CD4-positive, alpha-beta T cell (primary cell): ENCODE results near the gene DNAJC13. TPM values are rescaled to one million over a fixed set of nuclear protein-coding genes. Genes with fewer than 3 reads are reported as not detected.

ENCODE experiments used
- ATAC-seq: fragments of 200-7000 bp; cut with Tn5 transposase; one replicate; pipeline ENCODE4 v1.10.0; 2022; ENCODE audit warnings: mild to moderate bottlenecking; ENCODE audit not compliant: poor library complexity
- CTCF ChIA-PET: fragments of 350-600 bp; sonication (Branson Sonifier 250); formaldehyde crosslinking; loops from one replicate; lab custom pipeline; 2021; ENCODE audit warnings: antibody characterized with exemption, inconsistent platforms; lab: Charles Lee
- POLR2A ChIA-PET: fragments of 350-600 bp; sonication (Branson Sonifier 250); formaldehyde crosslinking; loops from one replicate; lab custom pipeline; 2021; ENCODE audit warnings: antibody characterized with exemption, inconsistent platforms; lab: Charles Lee
- DNase-seq, 14 experiments: peaks; one replicate each; pipeline ENCODE4 v3.0.0-alpha.2; 2013 to 2020; ENCODE audit warnings: mixed read lengths in 2 of 14
- H3K27ac ChIP-seq, 2 donors: one replicate each; pipeline versions ENCODE4 v1.5.1 to v1.7.0; 2013; ENCODE audit warnings: low read length in 2 of 2, low read depth in 1 of 2, mild to moderate bottlenecking in 1 of 2
- H3K27me3 ChIP-seq, 2 experiments: 1 replicate in 1 of 2; 2 replicates in 1 of 2; pipeline versions ENCODE4 v1.6.1 to v1.7.0; 2013; ENCODE audit warnings: low read length in 2 of 2, control low read depth in 1 of 2, mild to moderate bottlenecking in 1 of 2, moderate library complexity in 1 of 2; ENCODE audit not compliant: insufficient read depth in 2 of 2, control insufficient read depth in 1 of 2
- H3K36me3 ChIP-seq: one replicate; pipeline ENCODE4 v1.6.1; 2013; ENCODE audit warnings: low read length, control low read depth; ENCODE audit not compliant: insufficient read depth
- H3K4me1 ChIP-seq: one replicate; pipeline ENCODE4 v1.6.1; 2013; ENCODE audit warnings: low read length, control low read depth; ENCODE audit not compliant: insufficient read depth
- H3K4me3 ChIP-seq: one replicate; pipeline ENCODE4 v1.5.1; 2013; ENCODE audit warnings: mild to moderate bottlenecking, low read length, moderate library complexity
- H3K9me3 ChIP-seq, 2 experiments: 1 replicate in 1 of 2; 2 replicates in 1 of 2; pipeline versions ENCODE4 v1.6.1 to v1.7.0; 2013; ENCODE audit warnings: low read length in 2 of 2, mild to moderate bottlenecking in 2 of 2, control low read depth in 1 of 2, moderate library complexity in 1 of 2; ENCODE audit not compliant: control insufficient read depth in 1 of 2, insufficient read depth in 1 of 2
- H3K27ac Mint-ChIP-seq: one replicate; pipeline ENCODE4 v1.8.0; 2020; ENCODE audit warnings: mixed read lengths
- H3K27me3 Mint-ChIP-seq: one replicate; pipeline ENCODE4 v1.8.0; 2021; ENCODE audit warnings: mixed read lengths
- H3K36me3 Mint-ChIP-seq: one replicate; pipeline ENCODE4 v1.8.0; 2021; ENCODE audit warnings: low read depth, mixed read lengths
- H3K4me1 Mint-ChIP-seq: one replicate; pipeline ENCODE4 v1.8.0; 2021; ENCODE audit warnings: low read depth, mixed read lengths
- H3K4me3 Mint-ChIP-seq: one replicate; pipeline ENCODE4 v1.8.0; 2020; ENCODE audit warnings: mild to moderate bottlenecking, mixed read lengths
- H3K9me3 Mint-ChIP-seq: one replicate; pipeline ENCODE4 v1.8.0; 2020; ENCODE audit warnings: mixed read lengths
- intact Hi-C, 2 experiments: fragments of 100-400 bp; cut with DNase I in 1 of 2; cut with micrococcal nuclease in 1 of 2; formaldehyde crosslinking; loops; one replicate each; pipeline versions ENCODE4 v1.15.1 to v1.9.0; 2023 to 2025; cut with DNase I, micrococcal nuclease
- total RNA-seq, 174 experiments: library from RNA in 2 of 174; stranded (reverse) in 2 of 174; gene quantifications; one replicate each; pipeline ENCODE4 v1.2.3 and lab custom pipeline; 2021 to 2026
- TF ChIP-seq, protein P1 (sequence below): fragments of 200-600 bp; IDR thresholded peaks from one replicate; pipeline ENCODE4 v1.8.0; 2022; ENCODE audit warnings: antibody characterized with exemption, mild to moderate bottlenecking

DNAJC13 gene
- total RNA-seq, 2 experiments from 2014 or later: 13.5 to 14.3 TPM

DNA sequence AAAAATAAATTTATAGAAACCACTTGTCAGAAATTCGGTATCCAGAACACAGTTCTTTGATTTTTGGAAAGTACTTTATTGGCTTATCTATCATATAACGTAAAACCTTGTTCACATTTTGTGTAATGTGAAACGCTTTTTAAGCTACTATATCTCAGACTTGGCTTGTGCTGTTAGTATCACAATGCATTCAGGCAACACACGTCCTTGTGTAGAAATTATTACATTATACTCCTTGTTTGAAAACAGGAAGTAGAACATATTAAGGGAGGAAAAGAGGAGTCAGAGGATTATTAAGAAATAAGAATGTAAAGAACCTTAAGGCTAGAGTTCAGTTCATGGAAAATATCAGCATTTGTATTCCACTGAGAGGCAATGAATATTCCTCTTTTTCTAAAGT lies 1.6 kb downstream of the DNAJC13 start:
- POLR2A ChIA-PET: no interaction called here
- H3K27ac ChIP-seq: no peak overlapping the region

DNA sequence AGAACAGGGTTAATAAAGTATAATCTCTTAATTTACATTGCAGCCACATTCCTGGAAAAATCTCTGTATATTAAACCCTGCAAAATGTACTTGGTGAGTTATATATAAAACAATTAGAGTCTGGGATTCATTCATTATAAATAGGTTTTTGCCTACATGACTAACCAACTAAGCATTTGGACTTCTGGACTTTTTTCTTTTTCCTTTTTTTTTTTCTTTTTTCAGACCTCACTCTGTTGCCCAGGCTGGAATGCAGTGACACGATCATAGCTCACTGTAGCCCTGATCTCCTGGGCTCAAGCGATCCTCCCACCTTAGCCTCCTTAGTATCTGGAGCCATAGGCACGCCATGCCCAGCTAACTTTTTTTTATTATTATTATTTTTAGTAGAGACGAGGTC lies 4.5 kb downstream of the DNAJC13 start:
- CTCF ChIA-PET: no interaction called here
- intact Hi-C loops: no loop called here
- no peaks in the 10 kb centered on the region for H3K27me3 ChIP-seq
- ATAC-seq (no peak), DNase-seq (no peak)
- POLR2A ChIA-PET: no interaction called here
- no peaks in the 10 kb centered on the region for H3K9me3 ChIP-seq
- peaks cover 37% of the 10 kb centered on the region for H3K36me3 Mint-ChIP-seq
- TF ChIP-seq, protein P1, sequence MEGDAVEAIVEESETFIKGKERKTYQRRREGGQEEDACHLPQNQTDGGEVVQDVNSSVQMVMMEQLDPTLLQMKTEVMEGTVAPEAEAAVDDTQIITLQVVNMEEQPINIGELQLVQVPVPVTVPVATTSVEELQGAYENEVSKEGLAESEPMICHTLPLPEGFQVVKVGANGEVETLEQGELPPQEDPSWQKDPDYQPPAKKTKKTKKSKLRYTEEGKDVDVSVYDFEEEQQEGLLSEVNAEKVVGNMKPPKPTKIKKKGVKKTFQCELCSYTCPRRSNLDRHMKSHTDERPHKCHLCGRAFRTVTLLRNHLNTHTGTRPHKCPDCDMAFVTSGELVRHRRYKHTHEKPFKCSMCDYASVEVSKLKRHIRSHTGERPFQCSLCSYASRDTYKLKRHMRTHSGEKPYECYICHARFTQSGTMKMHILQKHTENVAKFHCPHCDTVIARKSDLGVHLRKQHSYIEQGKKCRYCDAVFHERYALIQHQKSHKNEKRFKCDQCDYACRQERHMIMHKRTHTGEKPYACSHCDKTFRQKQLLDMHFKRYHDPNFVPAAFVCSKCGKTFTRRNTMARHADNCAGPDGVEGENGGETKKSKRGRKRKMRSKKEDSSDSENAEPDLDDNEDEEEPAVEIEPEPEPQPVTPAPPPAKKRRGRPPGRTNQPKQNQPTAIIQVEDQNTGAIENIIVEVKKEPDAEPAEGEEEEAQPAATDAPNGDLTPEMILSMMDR: no peak
- peaks cover 8% of the 10 kb centered on the region for H3K36me3 ChIP-seq
- H3K4me3 Mint-ChIP-seq: no peak overlapping the region
- H3K4me1 ChIP-seq: peaks cover 9% of the 10 kb centered on the region
- no peaks in the 10 kb centered on the region for H3K27me3 Mint-ChIP-seq
- H3K4me3 ChIP-seq: no peak overlapping the region
- H3K4me1 Mint-ChIP-seq: peaks cover 67% of the 10 kb centered on the region
- no peaks in the 10 kb centered on the region for H3K9me3 Mint-ChIP-seq
- H3K27ac Mint-ChIP-seq: no peak overlapping the region
- H3K27ac ChIP-seq: no peak overlapping the region

More for the DNA sequence above, 1.6 kb downstream of the DNAJC13 start:
- peak overlapping the region; percentile 97 for H3K4me3 Mint-ChIP-seq
- Histone ChIP-seq H3K36me3 (peaks cover 3% of the 10 kb centered on the region), H3K27me3 (no peaks in the 10 kb centered on the region), H3K4me1 (peaks cover 12% of the 10 kb centered on the region), H3K4me3 (peak overlapping the region; percentile 91), H3K9me3 (no peaks in the 10 kb centered on the region)
- peak overlapping the region; percentile 91 for H3K27ac Mint-ChIP-seq
- peaks cover 33% of the 10 kb centered on the region for H3K36me3 Mint-ChIP-seq
- CTCF ChIA-PET: interaction anchor here (1.1 kb wide), 1 partner anchor 20 kb away, joined by 3 read pairs; no protein-coding TSS in a partner anchor
- no peaks in the 10 kb centered on the region for H3K27me3 Mint-ChIP-seq
- TF ChIP-seq, protein P1: no peak
- ATAC-seq (no peak), DNase-seq (no peak)
- H3K4me1 Mint-ChIP-seq: peaks cover 50% of the 10 kb centered on the region
- H3K9me3 Mint-ChIP-seq: no peaks in the 10 kb centered on the region
- intact Hi-C loops: loop anchor here in 1 of 2 experiments (5.0 to 10.0 kb wide), 6 partner anchors 243 to 1527 kb away; partner anchors contain the start of genes ASTE1, ATP2C1, MRPL3 and NEK11

DNA sequence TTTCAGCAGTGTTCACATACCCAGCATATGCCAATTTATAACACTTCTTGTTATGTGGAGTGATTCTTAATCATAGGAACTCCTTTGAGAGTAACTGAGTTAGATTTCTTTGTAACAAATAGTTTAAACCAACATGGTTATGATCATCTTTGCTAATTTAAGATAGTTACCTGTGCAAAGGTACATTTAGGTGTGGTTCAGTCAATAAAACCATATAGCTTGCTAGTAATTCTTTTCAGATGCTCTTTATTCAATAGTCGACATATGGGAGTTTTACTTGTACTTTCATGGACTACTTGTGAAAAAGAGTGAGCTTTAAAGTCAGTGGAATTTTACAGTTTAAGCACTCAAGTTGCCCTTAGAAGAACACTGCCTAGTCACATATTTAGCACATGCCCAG lies 5.2 kb downstream of the DNAJC13 start:
- H3K36me3 ChIP-seq: peaks cover 8% of the 10 kb centered on the region
- ChIA-PET POLR2A (no interaction called here), CTCF (no interaction called here)
- Mint-ChIP-seq H3K27me3 (no peaks in the 10 kb centered on the region), H3K4me1 (peaks cover 66% of the 10 kb centered on the region), H3K36me3 (peaks cover 30% of the 10 kb centered on the region), H3K27ac (no peak overlapping the region), H3K9me3 (no peaks in the 10 kb centered on the region), H3K4me3 (no peak overlapping the region)
- TF ChIP-seq, protein P1: no peak
- no peaks in the 10 kb centered on the region for H3K9me3 ChIP-seq
- no peak overlapping the region for H3K27ac ChIP-seq
- no peak overlapping the region for H3K4me3 ChIP-seq
- H3K4me1 ChIP-seq: peaks cover 7% of the 10 kb centered on the region
- ATAC-seq: no peak
- no peaks in the 10 kb centered on the region for H3K27me3 ChIP-seq
- intact Hi-C loops: no loop called here
- no peak for DNase-seq
